Renal pelvis (tissue), 4 donors: ENCODE data around the gene GTF2H3. TPM values are rescaled to one million over a fixed set of nuclear protein-coding genes. Genes with fewer than 3 reads are reported as not detected.
A peak's percentile ranks its signal among the peaks of the same experiment; 100 is the strongest.

Experiments used
- DNase-seq: peaks from one replicate; pipeline ENCODE4 v3.0.0-alpha.2; 2013
- polyA plus RNA-seq, 3 donors: library from polyadenylated mRNA; unstranded; fragments of 120-200 nt; gene quantifications; one replicate each; pipeline ENCODE4 v1.2.1, GENCODE V29; 2013; ENCODE audit not compliant: insufficient read length in 3 of 3

GTF2H3 gene
- polyA plus RNA-seq, 3 donors: 23.6 to 41.7 (median 35.7) TPM

GRCh38 chr12:123621619-123622530 is 11.8 kb upstream of the GTF2H3 start:
- DNase-seq: no peak

GRCh38 chr12:123634142-123634561 is 523 bp downstream of the GTF2H3 start:
- DNase-seq: no peak

DNA sequence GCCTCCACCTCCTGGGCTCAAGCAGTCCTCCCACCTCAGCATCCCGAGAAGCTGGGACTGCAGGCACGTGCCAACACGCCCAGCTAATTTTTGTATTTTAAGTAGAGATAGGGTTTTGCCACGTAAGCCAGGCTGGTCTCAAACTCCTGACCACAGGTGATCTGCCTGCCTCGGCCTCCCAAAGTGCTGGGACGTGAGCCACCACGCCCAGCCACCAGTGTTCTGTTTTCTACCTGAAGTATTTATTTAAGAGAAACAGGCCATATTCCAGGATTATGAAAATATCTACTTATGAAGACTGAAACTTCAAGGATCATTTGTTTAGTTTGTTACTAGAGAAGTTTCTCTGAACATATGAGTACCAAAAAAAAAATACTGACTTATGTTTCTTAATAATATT is 10.3 kb downstream of the GTF2H3 start:
- no peak for DNase-seq

DNA sequence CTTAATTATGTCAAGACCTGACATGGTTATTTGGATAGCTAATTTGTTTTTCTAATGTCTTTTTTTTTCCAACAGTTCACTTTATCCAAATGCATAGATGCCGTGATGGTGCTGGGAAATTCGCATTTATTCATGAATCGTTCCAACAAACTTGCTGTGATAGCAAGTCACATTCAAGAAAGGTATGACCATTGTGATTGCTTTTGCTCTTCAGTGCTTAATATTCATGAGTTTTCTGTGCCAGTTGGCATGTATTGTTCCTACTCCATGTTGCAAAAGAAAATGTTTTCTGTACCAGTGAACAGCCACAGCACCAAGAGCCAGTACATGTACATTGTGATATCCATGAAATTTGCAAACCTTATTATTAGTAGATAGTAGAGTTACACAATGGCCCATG is 11.8 kb downstream of the GTF2H3 start:
- DNase-seq: no peak

DNA sequence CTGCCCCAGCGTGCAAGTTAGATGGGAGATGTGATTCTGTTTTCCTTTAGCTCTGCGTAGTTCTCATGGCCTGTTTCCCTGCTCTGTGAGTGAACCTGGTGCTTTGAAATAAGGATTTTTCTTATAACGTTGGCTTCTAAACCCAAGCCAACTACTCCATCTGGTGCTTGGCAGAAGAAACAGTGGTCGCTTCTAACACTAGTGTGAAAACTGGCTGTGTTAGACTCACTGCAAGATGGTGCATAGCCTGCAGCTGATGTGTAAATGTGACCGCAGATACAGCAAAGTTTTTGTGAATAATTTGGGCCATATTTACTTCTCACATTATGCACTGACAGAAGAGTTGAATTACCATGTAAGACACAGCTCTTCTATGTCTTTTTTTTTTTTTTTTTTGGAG is 12.2 kb downstream of the GTF2H3 start:
- DNase-seq: no peak

GRCh38 chr12:123648401-123648800 is 14.8 kb downstream of the GTF2H3 start:
- DNase-seq: no peak

GRCh38 chr12:123654129-123654701 is 20.6 kb downstream of the GTF2H3 start:
- no peak for DNase-seq

GRCh38 chr12:123655420-123655819 is 21.8 kb downstream of the GTF2H3 start:
- no peak for DNase-seq

GRCh38 chr12:123656392-123656791 is 22.8 kb downstream of the GTF2H3 start:
- DNase-seq: no peak

DNA sequence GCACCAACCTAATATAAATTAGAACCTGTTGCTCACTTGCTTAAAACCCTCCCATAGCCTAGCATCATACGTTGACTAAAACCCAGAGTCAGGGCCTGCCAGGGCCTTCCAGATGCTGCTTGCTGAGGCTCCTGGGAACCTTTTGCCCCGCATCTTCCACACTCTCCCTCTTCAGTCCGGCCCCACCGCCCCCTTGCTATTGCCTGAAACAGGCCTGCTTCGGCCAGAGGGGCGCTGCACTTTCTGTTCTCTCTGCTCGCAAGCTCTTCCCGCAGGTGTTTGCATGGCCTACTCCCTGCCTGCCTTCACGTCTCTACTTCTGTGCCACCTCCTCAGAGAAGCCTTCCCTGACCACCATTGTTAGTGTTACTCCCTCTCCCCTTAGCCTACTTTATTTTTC is 23.6 kb downstream of the GTF2H3 start:
- no peak for DNase-seq

DNA sequence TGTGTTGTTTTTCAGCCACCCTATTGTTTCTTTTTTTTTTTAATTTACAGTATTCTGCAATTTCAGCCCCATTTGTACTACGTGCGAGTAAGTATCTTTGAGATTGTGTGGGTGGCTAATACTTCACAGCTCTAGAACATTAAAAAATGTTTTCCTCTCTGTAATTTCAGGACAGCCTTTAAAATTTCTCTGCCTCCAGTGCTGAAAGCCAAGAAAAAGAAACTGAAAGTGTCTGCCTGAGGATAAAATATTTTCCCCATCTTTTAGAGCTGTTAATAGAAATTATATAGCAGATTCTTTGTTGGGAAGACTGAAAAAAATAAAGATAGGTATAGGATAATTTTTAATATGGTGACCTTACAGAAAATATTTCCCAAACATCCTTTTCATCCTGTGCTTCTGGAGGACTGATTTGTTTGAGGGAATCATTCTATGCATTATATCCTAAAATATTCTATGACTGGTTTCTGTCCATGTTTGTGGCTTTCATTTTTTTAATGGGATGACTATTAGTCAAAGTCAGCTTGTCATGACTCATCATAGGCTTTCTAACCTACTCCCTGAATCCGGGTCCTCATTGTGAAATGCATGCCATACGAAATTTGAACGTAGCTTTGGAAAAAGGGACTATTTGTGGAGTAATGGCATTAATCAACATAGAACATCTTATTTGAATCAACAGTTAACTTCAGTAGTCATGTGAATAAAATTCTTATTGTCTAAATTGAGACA is 26.5 kb downstream of the GTF2H3 start:
- no peak for DNase-seq

DNA sequence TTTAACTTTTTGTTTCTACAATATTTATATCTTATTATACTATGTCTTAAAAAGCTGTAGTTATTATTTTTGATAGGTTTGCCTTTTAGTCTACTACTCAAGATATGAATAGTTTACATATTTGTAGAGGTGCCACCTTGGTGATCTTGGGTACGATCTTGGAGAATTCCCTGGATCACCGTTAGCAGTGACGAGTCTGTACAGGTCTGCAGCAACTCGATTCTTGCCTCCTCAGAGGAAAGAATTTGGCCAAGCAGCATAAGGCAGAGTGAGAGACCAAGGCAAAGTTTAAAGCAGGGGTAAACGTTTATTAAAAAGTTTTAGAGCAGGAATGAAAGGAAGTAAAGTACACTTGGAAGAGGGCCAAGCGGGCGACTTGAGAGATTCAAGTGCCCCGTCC is 34.1 kb downstream of the GTF2H3 start:
- no peak for DNase-seq

GRCh38 chr12:123670882-123671728 is 37.5 kb downstream of the GTF2H3 start, which contains the start of gene TCTN2:
Gene TCTN2, plus strand, starts transcription at chr12:123671113. Its CDS starts 128 bp downstream, at chr12:123671241.
- DNase-seq: peak; percentile 90

- no peak for DNase-seq
Observed at GRCh38 chr12:123671876-123672275, 38.2 kb downstream of the GTF2H3 start.

DNA sequence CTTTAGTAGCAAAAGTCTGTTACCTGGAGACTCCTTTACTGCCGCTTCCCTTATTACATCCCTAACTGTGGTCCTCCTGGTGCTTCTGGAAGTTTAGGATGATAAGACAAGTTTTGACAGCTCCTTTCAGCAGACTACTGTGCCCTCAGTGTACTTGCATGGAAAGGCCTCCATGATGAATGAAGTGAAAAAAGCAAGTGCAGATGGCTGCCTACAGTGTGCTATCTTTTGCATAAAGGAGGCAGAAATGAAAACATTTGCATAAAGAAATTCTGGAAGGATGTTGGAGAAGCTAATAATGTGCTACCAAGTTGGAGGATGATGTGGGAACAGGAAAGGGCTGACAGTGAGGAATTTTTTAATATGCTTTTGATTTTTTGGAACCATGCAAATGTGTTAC is 41.8 kb downstream of the GTF2H3 start:
- DNase-seq: no peak

- DNase-seq: no peak
Observed at GRCh38 chr12:123676616-123677320, 43.1 kb downstream of the GTF2H3 start.

DNA sequence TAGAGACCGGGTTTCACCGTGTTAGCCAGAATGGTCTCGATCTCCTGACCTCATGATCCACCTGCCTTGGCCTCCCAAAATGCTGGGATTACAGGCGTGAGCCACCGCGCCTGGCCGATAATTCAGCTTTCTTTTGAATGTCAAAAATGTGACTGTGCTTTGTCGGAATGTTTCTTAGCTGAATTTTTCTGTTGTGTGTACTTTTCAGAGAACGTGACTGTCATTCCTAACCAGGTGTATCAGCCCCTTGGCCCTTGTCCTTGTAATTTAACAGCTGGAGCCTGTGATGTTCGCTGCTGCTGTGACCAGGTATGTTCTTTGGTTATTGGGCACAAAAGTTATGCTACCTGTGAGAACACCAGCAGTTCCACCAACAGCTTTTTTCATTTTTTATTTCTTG is 45.4 kb downstream of the GTF2H3 start:
- no peak for DNase-seq

DNA sequence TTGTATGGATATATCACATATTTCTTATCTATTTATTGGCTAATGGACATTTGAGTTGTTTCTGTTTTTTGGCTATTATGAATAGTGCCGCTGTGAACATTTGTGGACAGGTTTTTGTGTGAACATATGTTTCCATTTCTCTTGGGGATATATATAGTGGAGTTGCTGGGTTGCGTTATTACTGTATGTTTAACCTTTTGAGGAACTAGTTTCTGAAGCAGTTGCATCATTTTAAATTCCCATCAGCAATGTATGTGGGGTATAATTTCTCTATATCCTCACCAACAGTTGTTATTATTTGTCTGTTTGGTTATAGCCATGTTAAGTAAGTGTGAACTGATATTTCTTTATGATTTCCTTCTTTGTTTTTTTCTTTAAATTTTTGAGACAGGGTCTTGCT is 48.0 kb downstream of the GTF2H3 start:
- no peak for DNase-seq

GRCh38 chr12:123683964-123684363 is 50.3 kb downstream of the GTF2H3 start:
- DNase-seq: no peak

- no peak for DNase-seq
Observed at GRCh38 chr12:123686636-123687190, 53.1 kb downstream of the GTF2H3 start.
